Suprapubic skin (tissue), 4 donors: Measurements from ENCODE around the gene TUT1. TPM values are rescaled to one million over a fixed set of nuclear protein-coding genes. Genes with fewer than 3 reads are reported as not detected.
"Not testable (repeated sequence)": the region's sequence is repeated elsewhere in the genome, so short reads cannot be mapped to it uniquely, and the experiment has no call there.

Source experiments
- DNase-seq, 2 donors: peaks; one replicate each; pipeline ENCODE4 v3.0.0-alpha.2; 2019; ENCODE audit warnings: low spot score in 2 of 2
- H3K27ac ChIP-seq: fragments of 200-600 bp; sonication (generic); one replicate; pipeline ENCODE4 v1.5.1; 2019
- H3K27me3 ChIP-seq: fragments of 200-600 bp; sonication (generic); one replicate; pipeline ENCODE4 v1.5.1; 2019
- H3K36me3 ChIP-seq: fragments of 200-600 bp; sonication (generic); one replicate; pipeline ENCODE4 v1.5.1; 2019
- H3K4me1 ChIP-seq: fragments of 200-600 bp; sonication (generic); one replicate; pipeline ENCODE4 v1.5.1; 2019
- H3K4me3 ChIP-seq: fragments of 200-600 bp; sonication (generic); one replicate; pipeline ENCODE4 v1.5.1; 2019; ENCODE audit warnings: mild to moderate bottlenecking
- H3K9me3 ChIP-seq: fragments of 200-600 bp; sonication (generic); one replicate; pipeline ENCODE4 v1.5.1; 2019
- CTCF ChIP-seq, 2 donors: fragments of 200-600 bp in 1 of 2; fragments of 450-650 bp in 1 of 2; sonication (generic) in 1 of 2; IDR thresholded peaks; one replicate each; pipeline ENCODE4 v1.5.1; 2016 to 2019; ENCODE audit warnings: antibody characterized with exemption in 2 of 2, mild to moderate bottlenecking in 1 of 2, moderate library complexity in 1 of 2
- EP300 ChIP-seq: sonication (generic); formaldehyde crosslinking; IDR thresholded peaks from one replicate; pipeline ENCODE4 v1.6.1; 2017; ENCODE audit warnings: antibody characterized with exemption
- POLR2A ChIP-seq, 2 donors: fragments of 450-650 bp; IDR thresholded peaks; one replicate each; pipeline ENCODE4 v1.6.1; 2017; ENCODE audit warnings: antibody characterized with exemption in 2 of 2, mild to moderate bottlenecking in 2 of 2, moderate library complexity in 2 of 2
- POLR2AphosphoS5 ChIP-seq, 3 donors: sonication (generic); formaldehyde crosslinking; IDR thresholded peaks; one replicate each; pipeline ENCODE4 v1.6.1; 2017; ENCODE audit warnings: antibody characterized with exemption in 3 of 3
- WGBS: methylation state at CpG from one replicate; pipeline ENCODE4 v1.1.5; 2018; 5-methylcytosine and 5-hydroxymethylcytosine counted together
- total RNA-seq, 4 donors: library from RNA; depleted of rRNA; stranded (reverse); fragments of >200 nt; gene quantifications; one replicate each; pipeline ENCODE4 v1.1.0, GENCODE V29; 2016

Gene TUT1
- total RNA-seq, 4 donors from 2014 or later = 8.0 to 16.3 (median 12.5) TPM

- Histone ChIP-seq H3K36me3 (peaks cover 53% of the 10 kb centered on the region), H3K27me3 (no peaks in the 10 kb centered on the region), H3K27ac (peak overlapping the region; percentile 95), H3K4me1 (peaks cover 42% of the 10 kb centered on the region), H3K4me3 (peak overlapping the region; percentile 88), H3K9me3 (no peaks in the 10 kb centered on the region)
- TF ChIP-seq EP300 (no peak), POLR2AphosphoS5 (IDR thresholded peaks at IDR 0.05) (no peak), POLR2A (IDR thresholded peaks at IDR 0.05) (no peak), CTCF (IDR thresholded peaks at IDR 0.05) (no peak)
- DNase-seq = no peak
- WGBS = 62% methylated on average over 8 of the region's 8 CpGs
These were observed 1.7 kb upstream of the TUT1 start for GRCh38 chr11:62592989-62593421.

- no peak for DNase-seq
- Histone ChIP-seq H3K27me3 (no peaks in the 10 kb centered on the region), H3K4me3 (peak overlapping the region; percentile 88), H3K4me1 (peaks cover 38% of the 10 kb centered on the region), H3K9me3 (no peaks in the 10 kb centered on the region), H3K36me3 (peaks cover 53% of the 10 kb centered on the region), H3K27ac (peak overlapping the region; percentile 95)
- WGBS = 13% methylated on average over 12 of the region's 17 CpGs
- TF ChIP-seq POLR2AphosphoS5 (IDR thresholded peaks at IDR 0.05) (no peak), EP300 (no peak), POLR2A (IDR thresholded peaks at IDR 0.05) (no peak), CTCF (IDR thresholded peaks at IDR 0.05) (no peak)
These were observed 958 bp upstream of the TUT1 start for GRCh38 chr11:62592146-62592815.

GRCh38 chr11:62588966-62589637 lies 2.2 kb downstream of the TUT1 start:
- H3K4me1 ChIP-seq = peaks cover 38% of the 10 kb centered on the region
- H3K27ac ChIP-seq = no peak overlapping the region
- H3K4me3 ChIP-seq = no peak overlapping the region
- 63% methylated on average over 18 of the region's 18 CpGs for WGBS
- TF ChIP-seq EP300 (no peak), POLR2AphosphoS5 (IDR thresholded peaks at IDR 0.05) (no peak), CTCF (IDR thresholded peaks at IDR 0.05) (no peak), POLR2A (IDR thresholded peaks at IDR 0.05) (no peak)
- H3K27me3 ChIP-seq = no peaks in the 10 kb centered on the region
- no peaks in the 10 kb centered on the region for H3K9me3 ChIP-seq
- DNase-seq = no peak
- peaks cover 41% of the 10 kb centered on the region for H3K36me3 ChIP-seq

- H3K9me3 ChIP-seq, H3K4me3 ChIP-seq, H3K27ac ChIP-seq, DNase-seq, H3K27me3 ChIP-seq: not testable (repeated sequence)
- 86% methylated on average over 7 of the region's 7 CpGs for WGBS
- Histone ChIP-seq H3K36me3 (peaks cover 52% of the 10 kb centered on the region), H3K4me1 (peaks cover 11% of the 10 kb centered on the region)
These were observed 6.0 kb downstream of the TUT1 start for GRCh38 chr11:62585356-62585755.

- not testable (repeated sequence) for H3K4me1 ChIP-seq, H3K27ac ChIP-seq, H3K4me3 ChIP-seq, H3K9me3 ChIP-seq, H3K27me3 ChIP-seq
- peaks cover 65% of the 10 kb centered on the region for H3K36me3 ChIP-seq
- 100% methylated on average over 4 of the region's 4 CpGs for WGBS
- peak in 1 of 2 donors; percentile 16 for DNase-seq
These were observed 9.6 kb downstream of the TUT1 start for GRCh38 chr11:62581735-62582134.

GRCh38 chr11:62580959-62581715 lies 10.2 kb downstream of the TUT1 start:
- peak in 1 of 2 donors; percentile 50 for DNase-seq
- H3K27me3 ChIP-seq = no peaks in the 10 kb centered on the region
- peaks cover 8% of the 10 kb centered on the region for H3K4me1 ChIP-seq
- H3K27ac ChIP-seq = no peak overlapping the region
- TF ChIP-seq POLR2A (IDR thresholded peaks at IDR 0.05) = no peak
- 92% methylated on average over 12 of the region's 18 CpGs for WGBS
- peaks cover 62% of the 10 kb centered on the region for H3K36me3 ChIP-seq
- H3K4me3 ChIP-seq = no peak overlapping the region
- H3K9me3 ChIP-seq = no peaks in the 10 kb centered on the region
